Esophagus muscularis mucosa (tissue), 4 donors: ENCODE data around the gene DIRAS1. TPM values are rescaled to one million over a fixed set of nuclear protein-coding genes. Genes with fewer than 3 reads are reported as not detected.

ENCODE experiments used
- DNase-seq: peaks from one replicate; pipeline ENCODE4 v3.0.0-alpha.2; 2017; ENCODE audit errors: extremely low spot score
- H3K27ac ChIP-seq, 4 donors: fragments of 200-600 bp; sonication (generic); replicated peaks in 1 of 4; 1 replicate in 3 of 4; 2 replicates in 1 of 4; pipeline ENCODE4 v1.5.1; 2016 to 2019; ENCODE audit warnings: mild to moderate bottlenecking in 1 of 4
- H3K27me3 ChIP-seq, 4 donors: fragments of 200-600 bp; sonication (generic); one replicate each; pipeline versions ENCODE4 v1.5.1 to v1.6.0; 2016 to 2019
- H3K36me3 ChIP-seq, 4 donors: fragments of 200-600 bp; sonication (generic); one replicate each; pipeline ENCODE4 v1.5.1; 2016 to 2019
- H3K4me1 ChIP-seq, 4 donors: fragments of 200-600 bp; sonication (generic); one replicate each; pipeline ENCODE4 v1.5.1; 2016 to 2019
- H3K4me3 ChIP-seq, 4 donors: fragments of 200-600 bp; sonication (generic); 1 replicate in 2 of 4; 2 replicates in 2 of 4; pipeline ENCODE4 v1.5.1; 2016 to 2019; ENCODE audit warnings: mild to moderate bottlenecking in 4 of 4, moderate library complexity in 1 of 4
- H3K9me3 ChIP-seq, 4 donors: fragments of 200-600 bp; sonication (generic); 1 replicate in 3 of 4; 2 replicates in 1 of 4; pipeline ENCODE4 v1.5.1; 2016 to 2019
- CTCF ChIP-seq, 3 experiments: fragments of 200-600 bp in 2 of 3; fragments of 450-650 bp in 1 of 3; sonication (generic) in 2 of 3; IDR thresholded peaks; one replicate each; pipeline ENCODE4 v1.5.1; 2017 to 2019; ENCODE audit warnings: antibody characterized with exemption in 3 of 3, mild to moderate bottlenecking in 2 of 3, moderate library complexity in 1 of 3
- EP300 ChIP-seq: sonication (generic); formaldehyde crosslinking; IDR thresholded peaks from one replicate; pipeline ENCODE4 v1.6.1; 2017; ENCODE audit warnings: antibody characterized with exemption
- POLR2A ChIP-seq: fragments of 450-650 bp; IDR thresholded peaks from one replicate; pipeline ENCODE4 v1.6.1; 2017; ENCODE audit warnings: antibody characterized with exemption, moderate library complexity, mild to moderate bottlenecking, low read depth
- POLR2AphosphoS5 ChIP-seq, 2 donors: sonication (generic); formaldehyde crosslinking; IDR thresholded peaks; one replicate each; pipeline ENCODE4 v1.6.1; 2017; ENCODE audit warnings: antibody characterized with exemption in 2 of 2
- WGBS: methylation state at CpG from one replicate; pipeline ENCODE4 v1.1.5; 2018; 5-methylcytosine and 5-hydroxymethylcytosine counted together
- intact Hi-C: fragments of 100-400 bp; cut with DNase I; formaldehyde crosslinking; loops from one replicate; pipeline ENCODE4 v1.15.1; 2023
- total RNA-seq, 4 donors: library from RNA; depleted of rRNA; stranded (reverse); fragments of >200 nt; gene quantifications; one replicate each; pipeline versions ENCODE4 v1.1.0 to v1.2.1, GENCODE V29; 2016

DIRAS1 gene
- total RNA-seq, 4 donors from 2014 or later = 7.0 to 19.2 (median 14.3) TPM

GRCh38 chr19:2728783-2729387 is 7.7 kb upstream of the DIRAS1 start:
- H3K4me1 ChIP-seq = peaks cover under 1 to 4% (median 3%) of the 10 kb centered on the region in 4 donors
- no peak overlapping the region for H3K27ac ChIP-seq
- H3K36me3 ChIP-seq = peaks cover 0 to 27% (median 22%) of the 10 kb centered on the region in 4 donors
- H3K4me3 ChIP-seq = no peak overlapping the region
- intact Hi-C loops = no loop called here
- TF ChIP-seq POLR2A (no peak), EP300 (no peak), CTCF (IDR thresholded peaks at IDR 0.05) (no peak), POLR2AphosphoS5 (IDR thresholded peaks at IDR 0.05) (no peak)
- 87% methylated on average over 6 of the region's 23 CpGs for WGBS
- H3K27me3 ChIP-seq = peaks cover 0 to 48% (median 5%) of the 10 kb centered on the region in 4 donors
- no peaks in the 10 kb centered on the region for H3K9me3 ChIP-seq
- no peak for DNase-seq

DNA sequence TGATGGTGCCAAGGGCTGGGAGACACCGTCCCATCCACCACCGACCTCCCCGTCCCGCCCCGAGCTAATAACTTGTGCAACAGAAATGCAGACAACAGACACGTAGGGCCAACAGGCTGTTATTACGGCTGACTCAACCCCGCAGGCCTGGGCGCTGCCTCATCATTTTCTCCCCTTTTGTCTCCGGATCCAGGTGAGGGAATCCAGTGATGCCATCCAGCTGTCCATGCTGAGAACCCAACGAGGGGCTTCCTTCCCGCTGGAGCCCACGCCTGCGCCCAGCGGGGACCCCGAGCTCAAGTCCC is 6.4 kb upstream of the DIRAS1 start:
- Histone ChIP-seq H3K4me3 (no peak overlapping the region), H3K4me1 (peaks cover 12 to 16% (median 16%) of the 10 kb centered on the region in 4 donors), H3K9me3 (no peaks in the 10 kb centered on the region), H3K36me3 (peaks cover 0 to 14% (median 10%) of the 10 kb centered on the region in 4 donors), H3K27ac (no peak overlapping the region), H3K27me3 (peaks cover 0 to 55% (median 5%) of the 10 kb centered on the region in 4 donors)
- DNase-seq = no peak
- intact Hi-C loops = no loop called here
- WGBS = 44% methylated on average over 8 of the region's 16 CpGs
- TF ChIP-seq POLR2A = no peak
- no peak for TF ChIP-seq CTCF (IDR thresholded peaks at IDR 0.05)
- no peak for TF ChIP-seq POLR2AphosphoS5 (IDR thresholded peaks at IDR 0.05)
- TF ChIP-seq EP300 = no peak

- TF ChIP-seq POLR2A (no peak), CTCF (IDR thresholded peaks at IDR 0.05) (no peak), EP300 (no peak), POLR2AphosphoS5 (IDR thresholded peaks at IDR 0.05) (no peak)
- H3K4me3 ChIP-seq = no peak overlapping the region
- peaks cover 13 to 22% (median 21%) of the 10 kb centered on the region in 4 donors for H3K4me1 ChIP-seq
- no peak overlapping the region for H3K27ac ChIP-seq
- WGBS = 22% methylated on average over 20 of the region's 26 CpGs
- peaks cover 0 to 60% (median 5%) of the 10 kb centered on the region in 4 donors for H3K27me3 ChIP-seq
- intact Hi-C loops = no loop called here
- DNase-seq = no peak
- peaks cover 0 to 9% (median 6%) of the 10 kb centered on the region in 4 donors for H3K36me3 ChIP-seq
- H3K9me3 ChIP-seq = no peaks in the 10 kb centered on the region
These were observed 5.9 kb upstream of the DIRAS1 start for GRCh38 chr19:2726904-2727639.

DNA sequence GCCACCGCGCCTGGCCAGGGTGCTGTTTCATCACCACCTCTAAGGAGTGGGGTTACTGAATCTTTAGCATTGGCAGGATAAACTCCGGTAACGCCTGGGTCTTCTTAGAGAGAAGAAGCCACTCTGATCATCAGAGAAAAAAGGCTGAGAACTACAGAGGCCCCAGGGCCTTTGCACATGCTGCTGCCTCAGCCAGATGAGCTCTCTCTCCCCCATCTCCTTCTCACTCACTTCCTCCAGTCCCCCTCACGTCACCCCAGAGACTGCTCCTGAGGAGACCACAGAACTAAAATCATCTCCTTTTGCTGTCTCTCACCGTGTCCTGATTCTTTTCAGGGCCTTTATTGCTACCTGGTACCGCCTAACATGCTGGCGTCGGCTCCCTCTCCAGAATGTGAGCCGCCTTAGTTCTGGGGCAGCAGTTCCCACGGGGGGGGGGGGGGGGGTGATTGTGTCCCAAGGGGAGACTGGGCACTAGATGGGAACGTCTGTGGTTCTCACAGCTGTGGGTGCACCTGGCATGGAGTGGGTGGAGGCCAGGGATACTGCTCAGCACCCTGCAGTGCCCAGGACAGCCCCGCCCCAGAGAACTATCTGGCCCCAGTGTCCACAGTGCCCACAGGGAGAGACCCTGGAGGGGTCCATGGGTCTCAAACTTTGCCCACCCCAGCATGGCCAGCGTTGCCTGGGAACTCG is 5.1 kb upstream of the DIRAS1 start:
- 75% methylated on average over 12 of the region's 15 CpGs for WGBS
- peaks cover 0 to 68% (median 5%) of the 10 kb centered on the region in 4 donors for H3K27me3 ChIP-seq
- no peaks in the 10 kb centered on the region for H3K9me3 ChIP-seq
- DNase-seq = no peak
- no peak overlapping the region for H3K27ac ChIP-seq
- no peak for TF ChIP-seq POLR2AphosphoS5 (IDR thresholded peaks at IDR 0.05)
- no peak for TF ChIP-seq EP300
- no peak for TF ChIP-seq POLR2A
- TF ChIP-seq CTCF (IDR thresholded peaks at IDR 0.05) = no peak
- intact Hi-C loops = no loop called here
- peaks cover 0 to 1% (median 0%) of the 10 kb centered on the region in 4 donors for H3K36me3 ChIP-seq
- no peak overlapping the region for H3K4me3 ChIP-seq
- H3K4me1 ChIP-seq = peaks cover 20 to 29% (median 29%) of the 10 kb centered on the region in 4 donors
